GF-D8 (cell line): ENCODE results near the gene ARHGAP15.

Experiments used
- DNase-seq: peaks from one replicate; lab custom pipeline; 2025; lab: John Stamatoyannopoulos, UW

The ARHGAP15 gene

DNA sequence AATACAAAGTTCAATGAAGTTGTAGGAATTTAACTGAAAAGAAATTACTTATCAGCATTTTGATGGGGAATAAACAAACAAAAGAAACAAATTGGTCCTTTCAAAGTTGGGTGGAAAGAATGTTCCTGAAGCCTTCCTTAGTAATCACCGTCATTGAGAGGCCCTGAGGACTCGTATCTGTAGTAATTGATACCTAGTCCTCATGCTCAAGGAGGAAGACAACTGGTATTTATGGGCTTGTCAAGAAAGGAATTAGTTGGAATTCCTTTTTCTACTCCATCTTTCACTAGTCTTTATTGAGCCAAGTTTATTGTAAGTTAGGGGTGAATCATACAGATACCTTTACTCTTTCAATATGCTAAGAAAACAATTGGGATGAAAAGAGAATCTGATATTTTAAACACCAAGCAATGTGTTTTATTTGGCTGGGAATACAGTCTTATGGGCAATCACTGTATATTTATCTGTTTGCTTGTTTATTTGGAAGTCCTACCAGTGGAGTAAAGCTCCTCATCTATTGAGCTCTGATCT is 324.8 kb downstream of the ARHGAP15 start:
- DNase-seq: no peak

DNA sequence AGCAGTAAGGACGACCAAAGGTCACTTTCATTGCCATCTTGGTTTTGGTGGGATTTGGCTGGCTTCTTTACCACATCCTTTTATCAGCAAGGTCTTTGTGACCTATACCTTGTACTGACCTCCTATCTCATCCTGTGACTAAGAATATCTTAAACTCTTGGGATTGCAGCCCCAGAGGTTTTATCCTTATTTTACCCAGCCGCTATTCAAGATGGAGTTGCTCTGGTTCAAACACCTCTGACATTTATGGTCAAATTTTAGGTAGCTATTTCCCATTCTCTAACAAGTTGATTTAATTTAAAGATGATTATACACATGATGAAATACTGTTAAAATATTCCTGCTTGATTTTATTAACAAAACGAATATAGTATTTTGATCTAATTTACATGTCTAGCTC is 326.1 kb downstream of the ARHGAP15 start:
- no peak for DNase-seq

GRCh38 chr2:143458258-143459190 is 329.3 kb downstream of the ARHGAP15 start:
- no peak for DNase-seq

DNA sequence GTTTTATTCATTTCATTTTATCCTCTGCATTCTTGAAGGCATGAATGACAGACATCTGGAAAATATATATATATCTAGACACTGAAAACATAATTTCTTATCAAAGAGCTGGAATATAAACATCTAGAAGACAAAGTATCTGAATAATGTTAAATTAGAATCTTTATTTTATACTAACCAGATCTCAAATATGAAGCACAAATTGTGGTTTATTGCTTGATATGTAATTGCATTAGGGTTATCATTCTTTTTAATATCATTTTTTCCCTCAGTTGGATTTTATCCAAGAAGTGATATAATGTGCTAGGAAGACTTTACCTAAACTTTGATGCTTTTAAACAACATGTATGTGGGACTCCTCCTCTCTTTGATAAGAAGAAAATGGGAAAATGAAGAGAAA is 331.2 kb downstream of the ARHGAP15 start:
- no peak for DNase-seq

DNA sequence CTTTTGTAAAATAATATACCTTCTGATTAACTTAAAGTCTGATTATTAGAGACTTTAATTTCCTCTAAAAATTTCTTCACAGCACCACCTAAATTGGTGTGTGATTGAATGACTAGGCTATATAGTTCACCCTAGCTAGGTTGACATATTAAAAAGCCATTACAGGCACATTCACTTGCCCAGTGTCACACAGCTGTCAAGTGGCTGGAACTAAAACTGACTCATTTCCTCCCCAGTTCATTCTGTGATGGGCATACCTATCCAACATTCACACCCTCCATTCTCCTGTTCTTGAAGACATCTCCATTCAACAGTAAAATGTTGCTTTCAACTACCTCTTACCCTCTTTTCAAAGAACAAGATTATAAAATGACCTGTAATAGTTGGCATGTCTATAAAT is 334.5 kb downstream of the ARHGAP15 start:
- DNase-seq: no peak

DNA sequence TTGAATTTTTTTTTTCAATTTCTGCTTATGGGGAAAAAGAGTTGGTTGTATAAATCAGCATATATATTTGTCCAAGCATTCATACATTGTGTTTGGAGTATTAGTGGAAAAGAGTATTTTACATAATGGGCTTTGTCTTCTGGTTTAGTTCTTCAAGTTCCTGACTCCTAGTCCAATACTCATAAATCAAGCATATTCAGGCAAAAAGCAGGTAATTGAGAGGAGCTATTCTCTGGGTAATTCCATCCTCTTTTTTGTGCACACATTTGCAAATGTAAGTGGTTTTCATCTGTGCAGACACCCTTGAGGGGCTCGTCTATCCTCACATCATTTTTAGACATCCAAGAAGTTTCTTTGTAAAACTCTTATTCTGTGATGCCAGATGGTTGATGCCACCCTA is 337.2 kb downstream of the ARHGAP15 start:
- DNase-seq: no peak

DNA sequence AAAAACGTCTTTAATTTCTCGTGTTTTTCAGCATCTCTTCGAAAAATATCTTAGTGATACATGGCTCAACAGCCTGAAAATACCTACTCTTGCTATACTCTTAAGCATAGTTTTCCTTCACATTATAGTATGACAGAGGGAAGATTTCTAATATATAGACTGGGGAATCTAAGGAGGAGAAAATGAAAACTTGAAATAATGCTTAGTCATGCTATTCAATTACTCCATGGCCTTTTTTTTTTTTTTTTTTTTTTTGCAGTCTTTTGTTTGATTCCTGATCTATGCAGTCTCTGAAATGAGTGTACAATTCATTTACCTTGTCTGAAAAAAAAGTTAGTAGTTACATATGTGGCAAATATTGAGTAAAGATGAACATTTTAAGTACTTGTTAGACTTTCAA is 337.8 kb downstream of the ARHGAP15 start:
- no peak for DNase-seq

DNA sequence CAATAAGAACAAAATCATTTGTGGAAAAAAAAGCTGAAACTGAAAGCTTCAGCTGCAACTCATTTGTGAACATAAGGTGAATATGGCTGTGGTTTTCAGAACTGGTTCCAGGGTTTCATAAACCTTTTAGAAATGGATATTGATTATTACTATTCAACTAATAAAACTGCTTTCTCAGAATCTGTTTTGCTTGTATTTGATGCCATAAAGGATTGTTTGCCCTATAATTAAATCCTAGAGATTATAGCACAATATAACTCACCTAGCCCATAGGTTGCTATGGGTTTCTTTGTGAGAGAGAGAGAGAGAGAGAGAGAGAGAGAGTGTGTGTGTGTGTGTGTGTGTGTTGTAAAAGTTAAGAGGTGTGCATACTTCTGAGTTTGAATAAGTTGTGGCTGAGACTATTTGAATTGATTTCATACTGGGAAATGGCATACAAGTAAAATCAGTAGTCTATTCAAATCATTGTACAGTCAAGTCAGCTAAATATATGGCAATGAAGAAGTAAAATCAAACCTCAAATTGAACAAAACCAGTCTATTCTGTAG is 339.2 kb downstream of the ARHGAP15 start:
- DNase-seq: no peak

GRCh38 chr2:143469323-143469722 is 340.1 kb downstream of the ARHGAP15 start:
- DNase-seq: no peak

- DNase-seq: no peak
Observed at GRCh38 chr2:143471550-143471949, 342.3 kb downstream of the ARHGAP15 start.

- DNase-seq: no peak
Observed at GRCh38 chr2:143473216-143473615, 344.0 kb downstream of the ARHGAP15 start.

DNA sequence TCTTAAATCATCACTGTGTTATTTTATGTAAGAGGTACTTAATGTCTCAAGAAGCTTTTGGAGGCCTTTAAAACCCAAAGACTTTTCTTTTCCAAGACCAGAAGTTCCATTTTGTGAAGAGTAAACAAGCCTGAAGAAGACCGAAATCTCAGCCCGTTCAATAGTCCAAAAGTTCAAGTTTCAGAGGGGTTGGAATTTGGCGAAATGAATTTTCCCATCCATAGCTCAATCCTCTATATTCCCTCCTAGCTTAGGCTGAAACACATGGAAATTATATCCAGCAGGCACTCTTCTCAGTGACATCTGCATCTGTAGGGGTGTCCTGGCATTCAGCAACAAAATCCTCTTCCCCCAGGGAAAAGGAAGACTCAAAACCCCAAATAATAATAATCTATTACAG is 344.6 kb downstream of the ARHGAP15 start:
- DNase-seq: no peak

DNA sequence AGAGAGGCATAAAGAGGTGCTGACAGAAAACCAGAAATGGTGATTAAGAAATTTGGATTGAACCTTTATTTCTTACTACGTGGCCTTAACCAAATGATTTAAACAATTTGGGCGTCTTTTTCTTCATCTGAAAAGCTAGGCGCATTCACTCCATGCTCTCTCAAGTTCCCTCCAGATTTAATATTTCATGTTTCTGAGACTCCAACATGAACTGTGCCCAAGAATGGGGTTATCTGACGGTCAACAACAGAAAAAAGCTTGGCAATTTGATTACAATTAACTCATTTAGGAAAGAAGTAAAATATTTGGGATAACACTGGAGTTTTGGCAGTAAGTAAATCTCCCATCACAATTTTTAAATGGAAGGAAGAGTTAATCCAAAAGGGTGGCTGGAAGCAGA is 345.4 kb downstream of the ARHGAP15 start:
- DNase-seq: no peak

- DNase-seq: no peak
Observed at GRCh38 chr2:143475041-143475776, 346.0 kb downstream of the ARHGAP15 start.

GRCh38 chr2:143476336-143477087 is 347.3 kb downstream of the ARHGAP15 start:
- DNase-seq: no peak

GRCh38 chr2:143477714-143478443 is 348.7 kb downstream of the ARHGAP15 start:
- DNase-seq: no peak

DNA sequence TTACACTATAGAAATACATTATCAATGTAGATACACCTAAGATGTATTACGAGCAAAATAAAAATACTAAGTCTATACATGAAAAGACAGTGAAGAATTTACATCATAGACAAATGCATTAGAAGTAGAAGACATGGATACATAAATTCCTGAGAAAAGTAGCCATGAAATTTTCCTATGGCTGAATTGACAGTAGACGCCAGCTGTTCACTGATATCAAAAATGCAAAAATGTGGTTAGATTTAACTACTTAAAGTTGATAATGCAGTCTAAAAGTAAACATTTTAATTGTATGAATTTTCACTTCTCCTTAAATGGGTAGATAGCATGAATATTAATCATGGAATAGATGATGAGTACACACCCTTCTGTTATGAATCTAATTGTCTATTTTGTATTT is 350.9 kb downstream of the ARHGAP15 start:
- DNase-seq: no peak

DNA sequence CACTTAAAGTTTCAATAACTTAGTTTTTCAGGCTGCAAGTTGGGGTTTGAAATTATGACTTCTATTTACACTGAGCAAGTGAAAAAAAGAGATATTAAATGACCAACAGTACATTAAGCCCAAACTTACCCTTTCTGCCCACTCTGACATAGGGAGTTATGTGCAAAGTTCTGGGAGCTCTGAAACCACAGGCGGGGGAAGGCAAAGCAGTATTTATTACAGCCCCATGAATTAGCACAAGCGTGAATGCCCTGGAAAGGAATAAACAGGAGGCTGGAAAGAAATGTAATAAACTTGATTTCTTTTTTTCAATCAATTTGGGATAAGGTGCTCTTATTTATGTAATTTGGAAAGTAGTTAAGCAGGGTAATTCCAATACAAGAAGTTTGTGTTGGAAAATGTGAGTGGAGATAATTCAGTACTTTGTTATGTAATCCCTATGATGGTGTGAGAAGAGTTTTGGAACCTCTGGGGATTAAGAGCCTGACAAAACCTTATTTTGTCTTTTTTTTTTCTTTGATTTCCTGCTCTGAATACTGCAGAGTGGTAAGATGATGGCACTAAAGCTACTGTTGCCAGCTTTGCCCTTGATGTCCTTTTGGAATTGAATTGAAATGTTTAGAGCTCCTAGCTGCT is 351.5 kb downstream of the ARHGAP15 start:
- no peak for DNase-seq

DNA sequence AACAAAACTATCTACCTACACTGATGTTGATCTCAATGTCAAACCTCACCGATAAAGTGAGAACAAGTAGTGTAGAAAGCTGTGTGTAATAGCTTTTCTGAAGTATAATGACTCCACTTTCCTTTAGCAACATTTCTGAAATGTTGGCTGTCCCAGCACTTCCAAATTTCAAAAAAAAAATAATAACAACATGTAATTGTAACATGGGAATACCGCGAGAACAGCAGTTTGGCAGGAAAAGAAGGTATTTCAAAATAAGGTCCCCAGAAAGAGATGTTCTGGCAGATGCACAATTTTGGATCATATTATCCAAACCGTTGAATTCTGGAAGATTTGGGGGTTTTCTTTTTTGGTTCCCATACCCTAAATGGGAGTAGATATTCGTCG is 352.0 kb downstream of the ARHGAP15 start:
- no peak for DNase-seq

DNA sequence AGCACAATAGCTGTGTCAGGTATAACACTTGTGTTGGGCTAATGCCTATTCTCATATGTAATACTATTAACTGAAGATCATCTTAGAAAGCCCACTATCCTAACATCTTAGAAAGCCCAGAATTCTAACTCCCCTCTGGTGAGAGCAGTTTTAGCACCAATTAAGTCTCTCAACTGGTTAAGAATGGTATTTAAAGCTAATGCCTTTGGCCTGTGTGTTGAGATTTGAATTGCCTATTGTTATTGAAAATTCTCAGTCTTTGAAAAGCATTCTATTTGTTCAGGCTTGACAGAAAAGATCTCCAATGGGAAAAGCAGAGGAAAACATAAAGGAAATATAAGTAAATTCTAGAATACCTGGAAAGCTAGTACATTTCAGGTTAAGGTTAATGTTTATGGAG is 352.5 kb downstream of the ARHGAP15 start:
- DNase-seq: no peak

GRCh38 chr2:143482316-143482715 is 353.1 kb downstream of the ARHGAP15 start:
- no peak for DNase-seq
